GM13977 (cell line): Measurements from ENCODE around the gene INPP4B.

Experiments used
- DNase-seq: peaks from one replicate; pipeline ENCODE4 v3.0.0; 2012; ENCODE audit warnings: low spot score
- CTCF ChIP-seq: IDR thresholded peaks from 2 replicates; pipeline ENCODE4 v1.5.1; 2012; ENCODE audit warnings: mild to moderate bottlenecking, control low read depth; ENCODE audit not compliant: insufficient read depth; ENCODE audit errors: extremely low read depth, missing control alignments
- in situ Hi-C: fragments of 300-500 bp; cut with MboI; formaldehyde crosslinking; loops from one replicate; pipeline ENCODE4 v1.12.0; 2022; ENCODE audit warnings: low sequenced_read_pairs, low pct_unique_long_range_greater_than_20kb, mixed read lengths, inconsistent platforms; ENCODE audit not compliant: unreplicated experiment

Gene INPP4B

GRCh38 chr4:142698552-142698951 is 147.5 kb downstream of the INPP4B start:
- DNase-seq, result no peak
- no peak for TF ChIP-seq CTCF
- in situ Hi-C loops, result no loop called here

GRCh38 chr4:142697928-142698327 is 148.2 kb downstream of the INPP4B start:
- TF ChIP-seq CTCF, result no peak
- in situ Hi-C loops, result no loop called here
- DNase-seq, result no peak

- TF ChIP-seq CTCF, result no peak
- no peak for DNase-seq
- in situ Hi-C loops, result no loop called here
These were observed 148.8 kb downstream of the INPP4B start for GRCh38 chr4:142697320-142697719.

- no peak for DNase-seq
- in situ Hi-C loops, result no loop called here
- TF ChIP-seq CTCF, result no peak
These were observed 149.6 kb downstream of the INPP4B start for GRCh38 chr4:142696334-142697122.

GRCh38 chr4:142690406-142691163 is 155.5 kb downstream of the INPP4B start:
- TF ChIP-seq CTCF, result no peak
- no peak for DNase-seq
- in situ Hi-C loops, result no loop called here

- TF ChIP-seq CTCF, result no peak
- in situ Hi-C loops, result no loop called here
- no peak for DNase-seq
These were observed 158.4 kb downstream of the INPP4B start for GRCh38 chr4:142687547-142688275.
